ENCODE results near the gene SMAP1.

Gene SMAP1

GRCh38 chr6:70672549-70672948 lies 4.9 kb downstream of the SMAP1 start:
- DNase-seq (ENCODE audit: extremely low read depth, insufficient read length), result no peak
- no peak overlapping the region for H3K4me3 ChIP-seq (replicated peaks; ENCODE audit: low read depth, low read length)
- H3K27me3 ChIP-seq (replicated peaks; ENCODE audit: control insufficient read depth, insufficient read depth, low read length), result no peaks in the 10 kb centered on the region
- no peaks in the 10 kb centered on the region for H3K36me3 ChIP-seq (ENCODE audit: control insufficient read depth, insufficient read depth, low read length)
- TF ChIP-seq CTCF (IDR thresholded peaks at IDR 0.05; ENCODE audit: insufficient read depth, low read length, poor library complexity, severe bottlenecking), result no peak

- Histone ChIP-seq H3K4me3 (replicated peaks; ENCODE audit: low read depth, low read length) (no peak overlapping the region), H3K27me3 (replicated peaks; ENCODE audit: control insufficient read depth, insufficient read depth, low read length) (no peaks in the 10 kb centered on the region), H3K36me3 (ENCODE audit: control insufficient read depth, insufficient read depth, low read length) (no peaks in the 10 kb centered on the region)
- no peak for DNase-seq (ENCODE audit: extremely low read depth, insufficient read length)
- no peak for TF ChIP-seq CTCF (IDR thresholded peaks at IDR 0.05; ENCODE audit: insufficient read depth, low read length, poor library complexity, severe bottlenecking)
These were observed 5.4 kb downstream of the SMAP1 start for GRCh38 chr6:70673054-70673453.

GRCh38 chr6:70673601-70674000 lies 5.9 kb downstream of the SMAP1 start:
- TF ChIP-seq CTCF (IDR thresholded peaks at IDR 0.05; ENCODE audit: insufficient read depth, low read length, poor library complexity, severe bottlenecking), result no peak
- no peaks in the 10 kb centered on the region for H3K27me3 ChIP-seq (replicated peaks; ENCODE audit: control insufficient read depth, insufficient read depth, low read length)
- H3K4me3 ChIP-seq (replicated peaks; ENCODE audit: low read depth, low read length), result no peak overlapping the region
- H3K36me3 ChIP-seq (ENCODE audit: control insufficient read depth, insufficient read depth, low read length), result no peaks in the 10 kb centered on the region
- DNase-seq (ENCODE audit: extremely low read depth, insufficient read length), result no peak

DNA sequence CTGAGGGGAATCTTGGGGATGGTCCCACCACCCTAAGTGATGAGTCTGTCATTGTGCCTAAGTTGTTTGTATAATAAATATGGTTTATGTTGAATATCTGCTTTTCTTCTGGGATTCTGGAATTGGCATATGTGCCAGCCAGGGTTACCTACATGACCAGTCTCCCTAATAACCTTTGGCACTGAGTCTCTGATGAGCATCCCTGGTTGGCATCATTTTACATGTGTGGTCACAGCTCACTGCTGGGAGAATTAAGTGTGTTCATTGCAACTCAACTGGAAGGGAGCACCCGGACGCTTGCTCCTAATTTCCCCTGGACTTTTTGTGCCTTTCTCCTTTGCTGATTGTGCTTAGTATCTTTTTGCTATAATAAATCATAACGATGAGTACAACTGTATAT lies 8.1 kb downstream of the SMAP1 start:
- TF ChIP-seq CTCF (IDR thresholded peaks at IDR 0.05; ENCODE audit: insufficient read depth, low read length, poor library complexity, severe bottlenecking), result no peak
- Histone ChIP-seq H3K4me3 (replicated peaks; ENCODE audit: low read depth, low read length) (no peak overlapping the region), H3K27me3 (replicated peaks; ENCODE audit: control insufficient read depth, insufficient read depth, low read length) (no peaks in the 10 kb centered on the region), H3K36me3 (ENCODE audit: control insufficient read depth, insufficient read depth, low read length) (no peaks in the 10 kb centered on the region)
- DNase-seq (ENCODE audit: extremely low read depth, insufficient read length), result no peak

DNA sequence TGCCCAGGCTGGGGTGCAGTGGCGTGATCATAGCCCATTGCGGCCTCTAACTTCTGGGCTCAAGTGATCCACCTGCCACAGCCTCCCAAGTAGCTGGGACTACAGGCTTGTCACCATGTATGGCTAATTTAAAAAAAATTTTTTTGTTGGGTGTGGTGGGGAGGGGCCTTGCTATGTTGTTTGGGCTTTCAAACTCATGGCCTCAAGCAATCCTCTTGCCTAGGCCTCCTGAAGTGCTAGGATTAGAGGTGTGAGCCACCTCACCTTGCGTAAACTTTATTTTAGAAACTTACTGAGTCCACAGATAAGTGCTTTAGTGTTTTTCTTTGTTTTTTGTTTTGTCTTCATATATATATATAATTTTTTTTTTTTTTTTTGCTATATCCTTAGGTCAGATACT lies 9.1 kb downstream of the SMAP1 start:
- no peak for TF ChIP-seq CTCF (IDR thresholded peaks at IDR 0.05; ENCODE audit: insufficient read depth, low read length, poor library complexity, severe bottlenecking)
- Histone ChIP-seq H3K4me3 (replicated peaks; ENCODE audit: low read depth, low read length) (no peak overlapping the region), H3K27me3 (replicated peaks; ENCODE audit: control insufficient read depth, insufficient read depth, low read length) (no peaks in the 10 kb centered on the region), H3K36me3 (ENCODE audit: control insufficient read depth, insufficient read depth, low read length) (no peaks in the 10 kb centered on the region)
- no peak for DNase-seq (ENCODE audit: extremely low read depth, insufficient read length)

GRCh38 chr6:70680396-70680795 lies 12.7 kb downstream of the SMAP1 start:
- no peak overlapping the region for H3K4me3 ChIP-seq (replicated peaks; ENCODE audit: low read depth, low read length)
- no peak for DNase-seq (ENCODE audit: extremely low read depth, insufficient read length)
- H3K27me3 ChIP-seq (replicated peaks; ENCODE audit: control insufficient read depth, insufficient read depth, low read length), result no peaks in the 10 kb centered on the region
- no peaks in the 10 kb centered on the region for H3K36me3 ChIP-seq (ENCODE audit: control insufficient read depth, insufficient read depth, low read length)
- TF ChIP-seq CTCF (IDR thresholded peaks at IDR 0.05; ENCODE audit: insufficient read depth, low read length, poor library complexity, severe bottlenecking), result no peak
